GM19455 (cell line): ENCODE data around the gene P4HB.

Experiments used
- ATAC-seq: cut with Tn5 transposase; IDR thresholded peaks from one replicate; pipeline ENCODE4 v1.9.1; 2021; ENCODE audit not compliant: unreplicated experiment

P4HB gene

GRCh38 chr17:81869221-81870130 lies 9.1 kb upstream of the P4HB start:
- no peak for ATAC-seq

GRCh38 chr17:81868674-81869220 lies 8.4 kb upstream of the P4HB start:
- no peak for ATAC-seq

GRCh38 chr17:81867991-81868673 lies 7.8 kb upstream of the P4HB start:
- no peak for ATAC-seq

GRCh38 chr17:81867170-81867990 lies 7.0 kb upstream of the P4HB start:
- ATAC-seq: no peak

GRCh38 chr17:81866440-81867169 lies 6.3 kb upstream of the P4HB start:
- ATAC-seq: no peak

GRCh38 chr17:81865733-81866439 lies 5.6 kb upstream of the P4HB start:
- no peak for ATAC-seq

GRCh38 chr17:81865358-81865732 lies 5.0 kb upstream of the P4HB start:
- ATAC-seq: no peak

GRCh38 chr17:81863833-81864768 lies 3.8 kb upstream of the P4HB start:
- no peak for ATAC-seq

GRCh38 chr17:81863123-81863675 lies 2.9 kb upstream of the P4HB start:
- no peak for ATAC-seq

GRCh38 chr17:81860756-81861568 lies 627 bp upstream of the P4HB start:
- peak; percentile 79 for ATAC-seq

- ATAC-seq: no peak
Measured at GRCh38 chr17:81858967-81859905, 1.1 kb downstream of the P4HB start.

GRCh38 chr17:81858170-81858966 lies 2.0 kb downstream of the P4HB start:
- ATAC-seq: no peak

GRCh38 chr17:81854974-81855774 lies 5.2 kb downstream of the P4HB start:
- no peak for ATAC-seq

GRCh38 chr17:81852237-81852636 lies 8.1 kb downstream of the P4HB start:
- ATAC-seq: no peak

- ATAC-seq: no peak
Measured at GRCh38 chr17:81851423-81851822, 8.9 kb downstream of the P4HB start.
